Karpas-422 (cell line): Measurements from ENCODE around the gene GALNT10. TPM values are rescaled to one million over a fixed set of nuclear protein-coding genes. Genes with fewer than 3 reads are reported as not detected.

Experiments
- DNase-seq: peaks from one replicate; pipeline ENCODE4 v3.0.0-alpha.2; 2015
- H2AFZ ChIP-seq: fragments of 200-600 bp; sonication (generic); 2 replicates; pipeline ENCODE4 v1.6.1; 2014; ENCODE audit warnings: antibody characterized with exemption, low read length, mixed read lengths
- H3K27ac ChIP-seq: fragments of 200-600 bp; sonication (generic); 2 replicates; pipeline ENCODE4 v1.5.1; 2014; ENCODE audit warnings: mild to moderate bottlenecking, low read length, moderate library complexity
- H3K27me3 ChIP-seq: fragments of 200-600 bp; sonication (generic); 2 replicates; pipeline ENCODE4 v1.6.1; 2014; ENCODE audit warnings: low read length, mixed read lengths
- H3K36me3 ChIP-seq: fragments of 200-600 bp; sonication (generic); 2 replicates; pipeline ENCODE4 v1.6.1; 2014; ENCODE audit warnings: low read length, mixed read lengths; ENCODE audit not compliant: insufficient read depth
- H3K4me1 ChIP-seq: fragments of 200-600 bp; sonication (generic); 2 replicates; pipeline ENCODE4 v1.6.1; 2014; ENCODE audit warnings: mild to moderate bottlenecking, low read length, mixed read lengths
- H3K4me2 ChIP-seq: fragments of 200-600 bp; sonication (generic); 2 replicates; pipeline ENCODE4 v1.6.1; 2014; ENCODE audit warnings: low read length, low read depth, mild to moderate bottlenecking; ENCODE audit not compliant: poor library complexity, severe bottlenecking
- H3K4me3 ChIP-seq: fragments of 200-600 bp; sonication (generic); 2 replicates; pipeline ENCODE4 v1.5.1; 2014; ENCODE audit warnings: mild to moderate bottlenecking, antibody characterized with exemption, low read length, mixed read lengths
- H3K79me2 ChIP-seq: fragments of 200-600 bp; sonication (generic); 2 replicates; pipeline ENCODE4 v1.6.1; 2014; ENCODE audit warnings: mild to moderate bottlenecking, low read length, mixed read lengths
- H3K9ac ChIP-seq: fragments of 200-600 bp; sonication (generic); 2 replicates; pipeline ENCODE4 v1.6.0; 2014; ENCODE audit warnings: low read length
- H3K9me2 ChIP-seq: fragments of 200-600 bp; sonication (generic), shearing (Covaris generic); replicated peaks from 2 replicates; pipeline ENCODE4 v1.6.0; 2014; ENCODE audit warnings: mild to moderate bottlenecking, low read length, moderate library complexity; ENCODE audit not compliant: insufficient read depth
- H3K9me3 ChIP-seq: fragments of 300-700, 200-600 bp; sonication (generic); 2 replicates; pipeline ENCODE4 v1.6.1; 2014; ENCODE audit warnings: low read length, mixed read lengths
- H4K20me1 ChIP-seq: fragments of 200-600 bp; sonication (generic); 2 replicates; pipeline ENCODE4 v1.6.1; 2014; ENCODE audit warnings: mild to moderate bottlenecking, antibody characterized with exemption, low read length, low read depth; ENCODE audit not compliant: insufficient read depth
- total RNA-seq: library from RNA; depleted of rRNA; stranded (reverse); fragments of >200 nt; shearing (Covaris generic); gene quantifications from 2 replicates; pipeline ENCODE4 v1.2.3, GENCODE V29; 2014; ENCODE audit warnings: low replicate concordance

The GALNT10 gene
- total RNA-seq, 1 experiment from 2014 or later: 3.6 TPM

DNA sequence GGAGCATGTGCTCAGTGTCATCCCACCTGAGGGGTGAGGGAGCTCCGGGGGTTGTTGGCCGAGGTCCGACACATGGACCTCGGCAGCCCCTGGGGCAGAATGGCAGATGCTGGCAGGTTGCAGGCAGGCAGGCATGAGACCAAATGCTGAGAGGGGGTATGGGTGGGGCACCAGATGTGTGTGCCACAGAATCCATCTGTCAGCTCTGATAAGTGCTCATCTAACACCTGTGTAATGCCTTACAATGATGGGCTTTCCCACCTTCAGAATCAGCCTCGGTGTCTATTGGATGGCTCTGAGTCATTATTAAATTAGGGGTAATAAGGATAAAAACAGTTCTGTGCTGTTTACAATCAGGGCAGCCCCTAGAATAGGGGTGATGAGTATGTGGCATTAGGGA is 182.1 kb downstream of the GALNT10 start:
- Histone ChIP-seq H3K79me2 (no peaks in the 10 kb centered on the region), H4K20me1 (0 out of 2 replicates have a peak, but pooled peaks cover 3% of the 10 kb centered on the region), H3K4me2 (no peak overlapping the region), H3K9me2 (no peaks in the 10 kb centered on the region), H3K4me3 (no peak overlapping the region), H3K27ac (no peak overlapping the region), H3K36me3 (no peaks in the 10 kb centered on the region), H3K4me1 (no peaks in the 10 kb centered on the region), H2AFZ (no peak overlapping the region), H3K27me3 (no peaks in the 10 kb centered on the region), H3K9ac (no peak overlapping the region), H3K9me3 (no peaks in the 10 kb centered on the region)
- no peak for DNase-seq

DNA sequence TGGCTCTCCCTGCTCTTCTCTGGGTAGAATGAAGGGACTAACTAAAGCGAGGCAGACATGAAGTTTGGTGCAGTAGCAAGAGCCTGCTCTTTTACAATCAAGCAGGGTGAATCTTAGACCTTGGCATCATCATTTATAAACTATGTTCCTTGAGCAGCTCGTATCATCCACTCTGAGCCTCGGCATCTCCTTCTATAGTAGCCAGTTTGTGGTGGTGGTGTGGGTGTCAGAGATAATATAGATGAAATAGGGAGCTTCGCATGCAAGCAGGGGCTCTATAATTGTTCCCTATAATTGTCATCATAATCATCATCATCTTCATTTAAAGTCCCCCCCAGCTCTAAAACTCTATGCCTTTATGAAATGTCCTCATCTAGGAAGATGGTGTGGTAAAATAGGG is 182.8 kb downstream of the GALNT10 start:
- no peak overlapping the region for H3K4me2 ChIP-seq
- H3K27ac ChIP-seq: no peak overlapping the region
- H3K27me3 ChIP-seq: no peaks in the 10 kb centered on the region
- H3K9me2 ChIP-seq: no peaks in the 10 kb centered on the region
- no peaks in the 10 kb centered on the region for H3K9me3 ChIP-seq
- H3K4me1 ChIP-seq: no peaks in the 10 kb centered on the region
- no peak for DNase-seq
- H3K36me3 ChIP-seq: no peaks in the 10 kb centered on the region
- no peaks in the 10 kb centered on the region for H3K79me2 ChIP-seq
- H3K4me3 ChIP-seq: no peak overlapping the region
- H3K9ac ChIP-seq: no peak overlapping the region
- 0 out of 2 replicates have a peak, but pooled peaks cover 3% of the 10 kb centered on the region for H4K20me1 ChIP-seq
- no peak overlapping the region for H2AFZ ChIP-seq

DNA sequence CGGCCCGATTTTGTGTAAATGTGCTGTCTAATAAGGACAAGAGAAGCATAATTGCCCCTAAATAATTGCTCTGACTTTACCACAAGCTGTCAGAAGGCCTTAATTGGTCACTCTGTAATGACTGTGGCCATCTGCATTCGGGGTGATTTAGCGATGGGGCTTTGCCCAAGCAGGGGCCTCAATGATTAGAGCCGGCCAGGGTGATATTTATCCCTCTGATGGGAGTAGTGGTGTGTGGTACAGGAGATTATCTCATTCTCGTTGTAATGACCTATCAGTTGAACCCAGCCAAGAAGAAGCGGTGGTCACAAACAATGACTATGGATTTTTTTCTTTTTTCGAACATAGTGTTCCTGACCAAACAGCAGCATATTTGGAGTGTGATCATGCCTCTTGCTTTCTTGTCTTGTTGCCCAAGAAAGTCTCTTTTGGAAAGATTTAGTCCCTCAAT is 183.2 kb downstream of the GALNT10 start:
- DNase-seq: no peak
- no peaks in the 10 kb centered on the region for H3K9me3 ChIP-seq
- no peaks in the 10 kb centered on the region for H3K9me2 ChIP-seq
- no peak overlapping the region for H3K4me3 ChIP-seq
- H3K4me1 ChIP-seq: no peaks in the 10 kb centered on the region
- no peak overlapping the region for H3K4me2 ChIP-seq
- no peaks in the 10 kb centered on the region for H3K27me3 ChIP-seq
- H3K9ac ChIP-seq: no peak overlapping the region
- H4K20me1 ChIP-seq: 0 out of 2 replicates have a peak, but pooled peaks cover 3% of the 10 kb centered on the region
- H3K36me3 ChIP-seq: no peaks in the 10 kb centered on the region
- no peak overlapping the region for H2AFZ ChIP-seq
- no peaks in the 10 kb centered on the region for H3K79me2 ChIP-seq
- no peak overlapping the region for H3K27ac ChIP-seq

DNA sequence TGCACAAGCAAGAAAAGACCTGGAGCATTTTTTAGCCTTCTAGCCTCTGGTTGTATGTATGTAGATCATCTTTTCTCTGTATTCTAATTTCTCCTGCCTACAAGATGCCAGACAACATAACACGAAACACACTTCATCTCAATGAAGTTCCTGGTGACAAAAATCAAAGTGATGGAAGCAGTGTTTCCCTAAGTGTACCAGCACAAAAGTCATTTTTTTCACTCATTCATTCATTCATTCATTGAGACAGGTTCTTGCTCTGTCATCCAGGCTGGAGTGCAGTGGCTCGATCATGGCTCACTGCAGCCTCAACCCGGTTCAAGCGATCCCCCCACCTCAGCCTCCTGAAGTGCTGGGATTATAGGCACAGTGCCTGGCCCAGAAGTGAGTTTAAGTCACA is 183.7 kb downstream of the GALNT10 start:
- 0 out of 2 replicates have a peak, but pooled peaks cover 3% of the 10 kb centered on the region for H4K20me1 ChIP-seq
- H3K36me3 ChIP-seq: no peaks in the 10 kb centered on the region

DNA sequence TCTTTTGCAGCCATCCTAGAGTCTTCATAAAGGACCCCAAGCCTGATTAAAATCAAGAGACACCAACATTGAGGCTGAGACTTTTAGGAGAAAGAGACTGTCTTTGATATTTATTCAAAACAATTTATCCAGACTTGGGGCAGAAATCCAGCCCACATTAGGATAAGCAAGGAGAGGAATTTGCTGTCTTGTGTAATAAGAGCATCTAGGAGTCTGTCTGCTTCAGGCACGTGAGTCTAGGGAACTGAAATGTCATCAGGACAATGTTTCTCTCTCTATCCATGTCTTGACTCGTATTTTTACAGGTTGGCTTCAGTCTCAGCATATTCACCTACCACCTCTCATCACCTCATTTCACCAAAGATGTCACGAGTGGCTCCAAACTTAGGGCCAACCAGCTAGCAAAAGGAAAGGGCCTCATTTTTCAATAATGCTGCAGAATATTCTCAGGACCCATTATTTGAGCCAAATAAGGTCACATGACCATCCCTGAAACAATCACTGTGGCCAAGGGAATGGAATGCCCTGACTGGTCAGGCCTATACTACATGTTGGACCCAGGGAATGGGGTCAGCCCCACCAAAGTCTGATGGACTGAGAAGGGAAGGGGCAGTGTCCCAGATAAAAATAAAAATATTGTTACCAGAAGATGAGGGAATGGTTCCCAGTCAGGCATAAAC is 184.9 kb downstream of the GALNT10 start:
- no peaks in the 10 kb centered on the region for H3K36me3 ChIP-seq
- no peak overlapping the region for H2AFZ ChIP-seq
- H3K4me2 ChIP-seq: no peak overlapping the region
- DNase-seq: no peak
- H3K27ac ChIP-seq: no peak overlapping the region
- no peaks in the 10 kb centered on the region for H3K27me3 ChIP-seq
- no peaks in the 10 kb centered on the region for H3K9me2 ChIP-seq
- H3K4me1 ChIP-seq: no peaks in the 10 kb centered on the region
- no peaks in the 10 kb centered on the region for H3K9me3 ChIP-seq
- H3K79me2 ChIP-seq: no peaks in the 10 kb centered on the region
- H3K9ac ChIP-seq: no peak overlapping the region
- no peak overlapping the region for H3K4me3 ChIP-seq
- 0 out of 2 replicates have a peak, but pooled peaks cover 3% of the 10 kb centered on the region for H4K20me1 ChIP-seq

More for the DNA sequence above, 183.7 kb downstream of the GALNT10 start:
- no peak overlapping the region for H3K4me2 ChIP-seq
- no peak overlapping the region for H3K9ac ChIP-seq
- H3K9me3 ChIP-seq: no peaks in the 10 kb centered on the region
- no peak overlapping the region for H2AFZ ChIP-seq
- no peak overlapping the region for H3K4me3 ChIP-seq
- no peaks in the 10 kb centered on the region for H3K9me2 ChIP-seq
- no peak overlapping the region for H3K27ac ChIP-seq
- no peaks in the 10 kb centered on the region for H3K27me3 ChIP-seq
- DNase-seq: no peak
- H3K4me1 ChIP-seq: no peaks in the 10 kb centered on the region
- H3K79me2 ChIP-seq: no peaks in the 10 kb centered on the region

DNA sequence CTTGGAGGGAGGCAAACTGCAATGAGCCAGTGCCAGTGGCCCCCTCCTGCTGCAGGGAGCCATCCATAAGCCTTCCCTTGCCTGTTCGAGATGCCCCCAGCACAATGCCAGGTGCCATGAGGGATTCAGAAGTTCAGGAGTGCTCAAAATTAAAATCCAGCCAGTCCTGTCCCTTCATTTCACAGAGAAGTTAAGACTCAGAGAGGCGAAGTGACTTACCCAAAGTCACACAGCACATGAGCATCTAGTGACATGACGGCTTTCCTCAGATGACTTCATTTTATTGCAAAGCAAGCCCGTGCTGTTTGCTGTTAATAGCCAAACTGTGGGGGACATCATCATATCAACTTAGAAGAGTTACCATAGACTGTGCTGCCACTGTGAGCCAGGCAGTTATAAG is 185.9 kb downstream of the GALNT10 start:
- Histone ChIP-seq H3K79me2 (no peaks in the 10 kb centered on the region), H3K4me2 (no peak overlapping the region), H3K36me3 (no peaks in the 10 kb centered on the region), H3K4me1 (no peaks in the 10 kb centered on the region), H3K4me3 (no peak overlapping the region), H3K9ac (no peak overlapping the region), H2AFZ (no peak overlapping the region), H4K20me1 (0 out of 2 replicates have a peak, but pooled peaks cover 3% of the 10 kb centered on the region), H3K9me2 (no peaks in the 10 kb centered on the region), H3K27ac (no peak overlapping the region), H3K27me3 (no peaks in the 10 kb centered on the region), H3K9me3 (no peaks in the 10 kb centered on the region)
- DNase-seq: no peak

DNA sequence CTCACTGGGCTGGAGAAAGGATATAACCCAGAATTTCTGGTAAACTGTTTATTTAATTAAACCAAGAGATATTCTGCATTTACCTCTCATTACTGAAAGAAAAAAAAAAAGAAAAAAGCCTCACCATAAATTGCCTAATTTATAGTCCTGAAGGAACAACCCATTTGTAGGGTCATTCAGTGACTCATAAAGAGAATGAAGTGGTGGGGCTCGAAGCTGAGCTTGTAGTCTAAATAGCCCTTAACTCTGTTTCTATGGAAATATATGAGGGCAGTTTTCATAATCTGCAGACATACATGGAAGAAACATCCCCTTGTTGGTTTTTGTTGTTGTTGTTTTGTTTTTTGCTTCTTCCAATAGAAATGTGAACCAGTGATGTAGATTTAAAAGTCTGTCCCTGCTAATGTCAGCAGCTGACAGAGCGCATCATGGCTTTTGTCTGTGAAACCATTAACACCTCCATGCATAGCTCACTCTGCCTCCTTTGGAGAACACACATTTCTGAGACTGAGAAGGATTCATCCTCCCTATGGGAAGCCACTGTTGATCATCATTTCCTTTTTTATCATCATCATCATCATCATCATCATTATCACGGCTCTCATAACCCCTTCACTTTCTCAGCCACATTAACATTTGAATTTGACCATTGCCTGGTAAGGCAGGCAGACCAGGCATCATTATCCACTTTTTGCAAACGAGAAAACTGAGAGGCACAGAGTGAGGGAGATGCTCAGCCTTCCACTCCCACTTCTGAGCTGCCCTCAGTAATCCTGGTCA is 187.4 kb downstream of the GALNT10 start:
- Histone ChIP-seq H3K4me3 (no peak overlapping the region), H3K4me2 (no peak overlapping the region), H3K9ac (no peak overlapping the region), H4K20me1 (0 out of 2 replicates have a peak, but pooled peaks cover 3% of the 10 kb centered on the region), H3K79me2 (no peaks in the 10 kb centered on the region), H3K4me1 (no peaks in the 10 kb centered on the region), H3K9me3 (no peaks in the 10 kb centered on the region), H3K36me3 (no peaks in the 10 kb centered on the region), H3K27me3 (no peaks in the 10 kb centered on the region), H3K9me2 (no peaks in the 10 kb centered on the region), H2AFZ (no peak overlapping the region), H3K27ac (no peak overlapping the region)
- no peak for DNase-seq

DNA sequence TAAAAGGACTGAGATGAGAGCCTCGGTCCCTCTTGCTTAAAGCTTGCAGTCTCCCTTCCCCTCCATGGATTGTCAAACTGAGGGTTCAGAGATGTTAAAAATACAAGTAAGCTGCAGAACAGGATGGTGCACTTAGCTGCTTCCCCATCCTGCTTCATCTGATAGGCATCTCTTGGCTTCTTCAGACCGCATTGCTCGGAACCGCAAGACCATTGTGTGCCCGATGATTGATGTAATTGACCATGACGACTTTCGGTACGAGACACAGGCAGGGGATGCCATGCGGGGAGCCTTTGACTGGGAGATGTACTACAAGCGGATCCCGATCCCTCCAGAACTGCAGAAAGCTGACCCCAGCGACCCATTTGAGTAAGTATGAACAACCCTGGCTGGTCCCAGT is 189.7 kb downstream of the GALNT10 start:
- no peak overlapping the region for H3K9ac ChIP-seq
- no peaks in the 10 kb centered on the region for H3K27me3 ChIP-seq
- H4K20me1 ChIP-seq: no peaks in the 10 kb centered on the region
- no peaks in the 10 kb centered on the region for H3K36me3 ChIP-seq
- peaks cover 13% of the 10 kb centered on the region for H3K4me1 ChIP-seq
- H3K9me3 ChIP-seq: no peaks in the 10 kb centered on the region
- H3K9me2 ChIP-seq: no peaks in the 10 kb centered on the region
- no peak for DNase-seq
- no peaks in the 10 kb centered on the region for H3K79me2 ChIP-seq
- H3K4me3 ChIP-seq: no peak overlapping the region
- no peak overlapping the region for H3K4me2 ChIP-seq
- H3K27ac ChIP-seq: no peak overlapping the region
- no peak overlapping the region for H2AFZ ChIP-seq
